H1 (cell line): ENCODE data around the gene DNAJC5G.

ENCODE experiments used
- BACH1 ChIP-seq: IDR thresholded peaks from 2 replicates; pipeline ENCODE4 v1.6.1; 2012; ENCODE audit warnings: low read length, improper control_type of control experiment
- CHD2 ChIP-seq: IDR thresholded peaks from 2 replicates; pipeline ENCODE4 v1.6.1; 2012; ENCODE audit warnings: low read length, improper control_type of control experiment
- EP300 ChIP-seq, 2 experiments: IDR thresholded peaks; 1 replicate in 1 of 2; 2 replicates in 1 of 2; pipeline ENCODE4 v1.6.1; 2011 to 2012; ENCODE audit warnings: low read depth in 2 of 2, low read length in 2 of 2, mild to moderate bottlenecking in 2 of 2, borderline replicate concordance in 1 of 2, inconsistent platforms in 1 of 2, moderate library complexity in 1 of 2
- EZH2 ChIP-seq: fragments of 200-600 bp; sonication (generic); IDR thresholded peaks from 2 replicates; pipeline ENCODE4 v1.7.1; 2012; ENCODE audit warnings: low read depth, mild to moderate bottlenecking, moderate library complexity, low read length, inconsistent platforms; ENCODE audit not compliant: severe bottlenecking
- PHF8 ChIP-seq: fragments of 200-600 bp; sonication (generic); conservative IDR thresholded peaks from 2 replicates; pipeline ENCODE4 v1.7.1; 2012; ENCODE audit warnings: low read depth, mild to moderate bottlenecking, inconsistent platforms, low read length, moderate library complexity
- POLR2A ChIP-seq, 2 experiments: IDR thresholded peaks; 1 replicate in 1 of 2; 2 replicates in 1 of 2; pipeline ENCODE4 v1.6.1; 2011; ENCODE audit warnings: low read depth in 2 of 2, low read length in 2 of 2, mild to moderate bottlenecking in 2 of 2; ENCODE audit errors: control extremely low read depth in 1 of 2
- RNF2 ChIP-seq: fragments of 200-900, 300-1000 bp; sonication (generic); IDR thresholded peaks from 2 replicates; pipeline ENCODE4 v1.7.1; 2016; ENCODE audit warnings: borderline replicate concordance, low read depth, mild to moderate bottlenecking, antibody characterized with exemption, low read length; ENCODE audit not compliant: poor library complexity, severe bottlenecking; ENCODE audit errors: missing control alignments
- SAP30 ChIP-seq: fragments of 300-600 bp; sonication (generic); IDR thresholded peaks from 2 replicates; pipeline ENCODE4 v1.7.1; 2012; ENCODE audit warnings: low read length, moderate library complexity, mild to moderate bottlenecking, inconsistent platforms; ENCODE audit not compliant: insufficient read depth, insufficient replicate concordance
- SRF ChIP-seq: IDR thresholded peaks from 2 replicates; pipeline ENCODE4 v1.6.1; 2011; ENCODE audit warnings: mild to moderate bottlenecking, low read depth, low read length, moderate library complexity
- TF ChIP-seq, protein P1 (sequence below), 3 experiments: IDR thresholded peaks; 1 replicate in 2 of 3; 2 replicates in 1 of 3; pipeline versions ENCODE4 v1.5.1 to v1.6.1; 2011; ENCODE audit warnings: low read length in 3 of 3, mild to moderate bottlenecking in 3 of 3, inconsistent platforms in 2 of 3, low read depth in 1 of 3, moderate library complexity in 1 of 3; ENCODE audit not compliant: insufficient read depth in 1 of 3; ENCODE audit errors: control extremely low read depth in 1 of 3

DNA sequence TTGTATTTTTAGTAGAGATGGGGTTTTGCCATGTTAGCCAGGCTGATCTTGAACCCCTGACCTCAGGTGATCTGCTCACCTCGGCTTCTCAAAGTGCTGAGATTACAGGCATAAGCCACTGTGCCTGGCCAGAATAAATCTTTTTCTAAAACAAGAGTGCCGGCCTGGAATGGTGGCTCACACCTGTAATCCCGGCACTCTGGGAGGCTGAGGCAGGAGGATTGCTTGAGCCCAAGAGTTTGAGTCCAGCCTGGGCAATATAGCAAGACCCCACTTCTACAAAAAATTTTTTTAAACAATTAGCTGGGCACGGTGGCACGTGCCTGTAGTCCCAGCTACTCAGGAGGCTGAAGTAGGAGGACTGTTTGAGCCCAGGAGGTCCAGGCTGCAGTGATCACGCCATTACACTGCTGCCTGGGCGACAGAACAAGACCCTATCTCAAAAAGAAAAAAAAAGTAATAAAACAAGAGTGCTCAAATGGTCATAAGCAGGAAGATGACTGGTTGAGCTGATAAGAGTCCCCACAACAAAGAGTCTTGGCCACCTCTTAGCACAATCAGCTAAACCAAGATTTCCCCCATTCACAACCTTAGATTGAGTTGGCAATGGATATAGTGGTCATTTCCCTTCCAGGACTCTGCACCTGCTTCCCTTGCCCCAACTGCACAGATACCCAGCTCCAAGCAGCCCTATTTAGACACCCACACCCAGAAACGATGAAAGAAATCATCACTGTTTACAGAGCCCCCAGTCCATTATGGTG, 38.8 kb downstream of the DNAJC5G start:
- TF ChIP-seq SAP30 (no peak), EP300 (IDR thresholded peaks at IDR 0.05; ENCODE audit: borderline replicate concordance in 1 of 2, low read depth in 2 of 2, low read length in 2 of 2) (no peak), PHF8 (no peak), RNF2 (no peak), POLR2A (IDR thresholded peaks at IDR 0.05; ENCODE audit: control extremely low read depth in 1 of 2, low read depth in 2 of 2, low read length in 2 of 2) (no peak), CHD2 (no peak), BACH1 (no peak), SRF (no peak), EZH2 (no peak)
- TF ChIP-seq, protein P1, sequence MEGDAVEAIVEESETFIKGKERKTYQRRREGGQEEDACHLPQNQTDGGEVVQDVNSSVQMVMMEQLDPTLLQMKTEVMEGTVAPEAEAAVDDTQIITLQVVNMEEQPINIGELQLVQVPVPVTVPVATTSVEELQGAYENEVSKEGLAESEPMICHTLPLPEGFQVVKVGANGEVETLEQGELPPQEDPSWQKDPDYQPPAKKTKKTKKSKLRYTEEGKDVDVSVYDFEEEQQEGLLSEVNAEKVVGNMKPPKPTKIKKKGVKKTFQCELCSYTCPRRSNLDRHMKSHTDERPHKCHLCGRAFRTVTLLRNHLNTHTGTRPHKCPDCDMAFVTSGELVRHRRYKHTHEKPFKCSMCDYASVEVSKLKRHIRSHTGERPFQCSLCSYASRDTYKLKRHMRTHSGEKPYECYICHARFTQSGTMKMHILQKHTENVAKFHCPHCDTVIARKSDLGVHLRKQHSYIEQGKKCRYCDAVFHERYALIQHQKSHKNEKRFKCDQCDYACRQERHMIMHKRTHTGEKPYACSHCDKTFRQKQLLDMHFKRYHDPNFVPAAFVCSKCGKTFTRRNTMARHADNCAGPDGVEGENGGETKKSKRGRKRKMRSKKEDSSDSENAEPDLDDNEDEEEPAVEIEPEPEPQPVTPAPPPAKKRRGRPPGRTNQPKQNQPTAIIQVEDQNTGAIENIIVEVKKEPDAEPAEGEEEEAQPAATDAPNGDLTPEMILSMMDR (IDR thresholded peaks at IDR 0.05; ENCODE audit: control extremely low read depth in 1 of 3, insufficient read depth in 1 of 3, low read depth in 1 of 3, low read length in 3 of 3) = no peak
